ENCODE measurements around the gene GSTM1.

- TF ChIP-seq CTCF (IDR thresholded peaks at IDR 0.05) (no peak), POLR2A (IDR thresholded peaks at IDR 0.05) (no peak)
Observed at GRCh38 chr1:109726728-109727373, 39.2 kb downstream of the GSTM1 start.

Data from thyroid gland (tissue), 4 donors.